Measurements from ENCODE around the gene SPOP. TPM values are rescaled to one million over a fixed set of nuclear protein-coding genes. Genes with fewer than 3 reads are reported as not detected.
"Not testable (repeated sequence)": the region's sequence is repeated elsewhere in the genome, so short reads cannot be mapped to it uniquely, and the experiment has no call there.

The SPOP gene
- total and polyA plus RNA-seq, 7 donors = 31.2 to 64.9 (median 47.3) TPM

GRCh38 chr17:49659661-49660382 is 18.1 kb downstream of the SPOP start:
- Histone ChIP-seq H3K9me3 (no peaks in the 10 kb centered on the region), H3K36me3 (ENCODE audit: insufficient read depth in 1 of 2, low read depth in 1 of 2) (peaks cover 0 to 5% of the 10 kb centered on the region in 2 donors), H3K4me3 (no peak overlapping the region), H3K27ac (no peak overlapping the region), H3K4me1 (peaks cover 56% of the 10 kb centered on the region), H3K27me3 (ENCODE audit: insufficient read depth in 3 of 3, low read length in 2 of 3) (no peaks in the 10 kb centered on the region)
- no peak for ATAC-seq
- TF ChIP-seq CTCF (IDR thresholded peaks at IDR 0.05) = no peak
- intact Hi-C loops (cut with DNase I) = loop anchor here in 1 of 2 donors (5.0 kb wide), 1 partner anchor 43 kb away; no protein-coding TSS in a partner anchor
- 54 to 82% (median 55%) methylated on average over 3 of the region's 3 CpGs for WGBS, 3 donors
- DNase-seq = no peak

- intact Hi-C loops (cut with DNase I) = no loop called here
- H3K36me3 ChIP-seq (ENCODE audit: insufficient read depth in 1 of 2, low read depth in 1 of 2) = peaks cover 0 to 5% of the 10 kb centered on the region in 2 donors
- no peak overlapping the region for H3K4me3 ChIP-seq
- H3K27ac ChIP-seq = peak overlapping the region; percentile 13
- peaks cover 50% of the 10 kb centered on the region for H3K4me1 ChIP-seq
- ATAC-seq = peak in 1 of 4 donors; percentile 47
- H3K9me3 ChIP-seq = no peaks in the 10 kb centered on the region
- no peaks in the 10 kb centered on the region for H3K27me3 ChIP-seq (ENCODE audit: insufficient read depth in 3 of 3, low read length in 2 of 3)
- TF ChIP-seq CTCF (IDR thresholded peaks at IDR 0.05) = no peak
- DNase-seq = no peak
- WGBS, 3 donors = 61 to 83% (median 63%) methylated on average over 1 of the region's 1 CpG
Measured at GRCh38 chr17:49656247-49656646, 21.6 kb downstream of the SPOP start.

GRCh38 chr17:49647256-49647585 is 30.7 kb downstream of the SPOP start:
- H3K4me3 ChIP-seq = peak overlapping the region; percentile 49
- 80 to 87% (median 87%) methylated on average over 8 of the region's 8 CpGs for WGBS, 3 donors
- H3K36me3 ChIP-seq (ENCODE audit: insufficient read depth in 1 of 2, low read depth in 1 of 2) = peaks cover 0 to 2% of the 10 kb centered on the region in 2 donors
- peak; percentile 46 to 61 (median 51) for ATAC-seq
- no peak for DNase-seq
- no peak for TF ChIP-seq CTCF (IDR thresholded peaks at IDR 0.05)
- H3K9me3 ChIP-seq = no peaks in the 10 kb centered on the region
- no peaks in the 10 kb centered on the region for H3K27me3 ChIP-seq (ENCODE audit: insufficient read depth in 3 of 3, low read length in 2 of 3)
- intact Hi-C loops (cut with DNase I) = no loop called here
- peaks cover 64% of the 10 kb centered on the region for H3K4me1 ChIP-seq
- H3K27ac ChIP-seq = peak overlapping the region; percentile 89

GRCh38 chr17:49646391-49647255 is 31.3 kb downstream of the SPOP start:
- peak; percentile 50 to 78 for DNase-seq
- Histone ChIP-seq H3K4me3 (peak overlapping the region; percentile 49), H3K4me1 (peaks cover 64% of the 10 kb centered on the region), H3K36me3 (ENCODE audit: insufficient read depth in 1 of 2, low read depth in 1 of 2) (peaks cover 0 to 2% of the 10 kb centered on the region in 2 donors), H3K9me3 (no peaks in the 10 kb centered on the region), H3K27ac (peak overlapping the region; percentile 89), H3K27me3 (ENCODE audit: insufficient read depth in 3 of 3, low read length in 2 of 3) (no peaks in the 10 kb centered on the region)
- WGBS, 3 donors = 40 to 52% (median 46%) methylated on average over 10 of the region's 10 CpGs
- ATAC-seq = peak; percentile 86 to 89 (median 88)
- intact Hi-C loops (cut with DNase I) = no loop called here
- no peak for TF ChIP-seq CTCF (IDR thresholded peaks at IDR 0.05)

- H3K27me3 ChIP-seq (ENCODE audit: insufficient read depth in 3 of 3, low read length in 2 of 3); ATAC-seq; H3K36me3 ChIP-seq (ENCODE audit: insufficient read depth in 1 of 2, low read depth in 1 of 2); H3K9me3 ChIP-seq; DNase-seq; intact Hi-C loops (cut with DNase I): not testable (repeated sequence)
- peak overlapping the region; percentile 89 for H3K27ac ChIP-seq
- H3K4me3 ChIP-seq = peak overlapping the region; percentile 49
- H3K4me1 ChIP-seq = peaks cover 60% of the 10 kb centered on the region
- 40 to 79% (median 42%) methylated on average over 1 of the region's 1 CpG for WGBS, 3 donors
Measured at GRCh38 chr17:49646056-49646390, 31.9 kb downstream of the SPOP start.
